HepG2 (cell line): Measurements from ENCODE around the gene GSK3A. TPM values are rescaled to one million over a fixed set of nuclear protein-coding genes. Genes with fewer than 3 reads are reported as not detected.

Experiments used
- CCAR2 ChIP-seq: fragments of 200-400 bp; formaldehyde crosslinking; optimal IDR thresholded peaks from 2 replicates; pipeline ENCODE3; 2018; ENCODE audit warnings: low read depth, mild to moderate bottlenecking, low read length, moderate library complexity
- CTCF ChIP-seq: sonication (generic); formaldehyde crosslinking; IDR thresholded peaks from 2 replicates; pipeline ENCODE4 v1.5.0; 2020; ENCODE audit warnings: mild to moderate bottlenecking, missing genetic modification reagents, moderate library complexity
- HHEX ChIP-seq: IDR thresholded peaks from 2 replicates; pipeline ENCODE4 v1.6.1; 2016; ENCODE audit warnings: control low read depth
- KDM6A ChIP-seq: IDR thresholded peaks from 2 replicates; pipeline ENCODE4 v1.6.1; 2016; ENCODE audit warnings: low read depth
- MLXIP ChIP-seq: sonication (generic); formaldehyde crosslinking; IDR thresholded peaks from 2 replicates; pipeline ENCODE4 v1.9.0; 2021; ENCODE audit warnings: missing genetic modification reagents, borderline replicate concordance
- NAIF1 ChIP-seq: sonication (generic); formaldehyde crosslinking; IDR thresholded peaks from 2 replicates; pipeline ENCODE4 v1.5.0; 2020; ENCODE audit warnings: mild to moderate bottlenecking, missing genetic modification reagents, borderline replicate concordance
- NFIC ChIP-seq: IDR thresholded peaks from 2 replicates; pipeline ENCODE4 v1.6.1; 2012; ENCODE audit warnings: mild to moderate bottlenecking, low read length, inconsistent platforms
- PHB2 ChIP-seq: fragments of 450-650 bp; IDR thresholded peaks from 2 replicates; pipeline ENCODE4 v1.6.1; 2018; ENCODE audit not compliant: partially characterized antibody
- PHF8 ChIP-seq: sonication (generic); formaldehyde crosslinking; IDR thresholded peaks from 2 replicates; pipeline ENCODE4 v1.5.0; 2020; ENCODE audit warnings: missing genetic modification reagents
- REL ChIP-seq: sonication (generic); formaldehyde crosslinking; conservative IDR thresholded peaks from 2 replicates; pipeline ENCODE4 v1.8.0; 2022; ENCODE audit warnings: mild to moderate bottlenecking, missing genetic modification reagents, moderate library complexity
- RFX5 ChIP-seq: IDR thresholded peaks from 2 replicates; pipeline ENCODE4 v1.6.1; 2011; ENCODE audit warnings: low read depth, low read length, improper control_type of control experiment
- RFXAP ChIP-seq: sonication (generic); formaldehyde crosslinking; IDR thresholded peaks from 2 replicates; pipeline ENCODE4 v1.4.0; 2020; ENCODE audit warnings: missing genetic modification reagents, borderline replicate concordance
- SETDB1 ChIP-seq: sonication (generic); formaldehyde crosslinking; IDR thresholded peaks from 2 replicates; pipeline ENCODE4 v1.5.1; 2020; ENCODE audit warnings: missing genetic modification reagents, mild to moderate bottlenecking, borderline replicate concordance
- SIX1 ChIP-seq: sonication (generic); formaldehyde crosslinking; IDR thresholded peaks from 2 replicates; pipeline ENCODE4 v1.4.0; 2020; ENCODE audit warnings: missing genetic modification reagents, borderline replicate concordance
- SNAPC2 ChIP-seq: sonication (generic); formaldehyde crosslinking; IDR thresholded peaks from 2 replicates; pipeline ENCODE4 v1.8.1; 2022; ENCODE audit warnings: mild to moderate bottlenecking, missing genetic modification reagents
- STAT5B ChIP-seq: sonication (generic); formaldehyde crosslinking; IDR thresholded peaks from 2 replicates; pipeline ENCODE4 v1.4.0; 2020; ENCODE audit warnings: missing genetic modification reagents
- SYNCRIP ChIP-seq: fragments of 200-400 bp; formaldehyde crosslinking; IDR thresholded peaks from 2 replicates; pipeline ENCODE4 v1.6.1; 2018; ENCODE audit warnings: mild to moderate bottlenecking, low read depth, low read length; ENCODE audit not compliant: insufficient read depth
- THAP9 ChIP-seq: sonication (generic); formaldehyde crosslinking; IDR thresholded peaks from 2 replicates; pipeline ENCODE4; 2020; ENCODE audit warnings: missing genetic modification reagents, mild to moderate bottlenecking, borderline replicate concordance
- ZNF432 ChIP-seq: sonication (generic); formaldehyde crosslinking; IDR thresholded peaks from 2 replicates; pipeline ENCODE4 v1.5.0; 2020; ENCODE audit warnings: missing genetic modification reagents, mild to moderate bottlenecking, borderline replicate concordance
- ZNF460 ChIP-seq: sonication (generic); formaldehyde crosslinking; IDR thresholded peaks from 2 replicates; pipeline ENCODE4 v1.5.1; 2020; ENCODE audit warnings: missing genetic modification reagents, mild to moderate bottlenecking, borderline replicate concordance
- ZNF7 ChIP-seq: IDR thresholded peaks from 2 replicates; pipeline ENCODE4 v1.6.1; 2016; ENCODE audit warnings: missing biosample characterization, missing genetic modification reagents
- ZNF790 ChIP-seq: sonication (generic); formaldehyde crosslinking; IDR thresholded peaks from 2 replicates; pipeline ENCODE4 v1.8.0; 2022; ENCODE audit warnings: missing genetic modification reagents, mild to moderate bottlenecking, borderline replicate concordance
- polyA plus RNA-seq, 8 experiments: library from polyadenylated mRNA; depleted of rRNA in 3 of 8; stranded (reverse) in 7 of 8; unstranded in 1 of 8; fragments of >200 nt; fragmentation: Illumina TruSeq in 4 of 8; extraction: Trizol in 4 of 8; gene quantifications; 2 replicates each; pipeline versions ENCODE4 v1.2.1 to v1.2.3, GENCODE V29; 2011 to 2016; ENCODE audit warnings: low read depth in 4 of 8, missing spikeins in 1 of 8, mixed read lengths in 1 of 8; ENCODE audit not compliant: insufficient read depth in 1 of 8
- total RNA-seq, 5 experiments: library from RNA; depleted of rRNA; stranded (reverse); fragments of >200 nt; fragmentation: Illumina TruSeq; extraction: Trizol; gene quantifications; 2 replicates each; pipeline ENCODE4 v1.2.3, GENCODE V29; 2016; ENCODE audit warnings: low read depth in 1 of 5

Gene GSK3A
- total and polyA plus RNA-seq, 2 of the 13 experiments (the other 11 are each of a cell fraction or from before 2014, with no cell fraction given) = 16.9 to 52.5 TPM

GRCh38 chr19:42283188-42284065 lies 41.0 kb upstream of the GSK3A start (continued):
- no peak for TF ChIP-seq NFIC
- TF ChIP-seq PHF8 = peak; percentile 22; the same call in 1 of the 2 replicates
- TF ChIP-seq CCAR2 = peak; percentile 56
- no peak for TF ChIP-seq RFXAP
- no peak for TF ChIP-seq SNAPC2 (CRISPR knock-in tag)
- no peak for TF ChIP-seq HHEX
- TF ChIP-seq MLXIP (CRISPR knock-in tag) = no peak
- no peak for TF ChIP-seq SIX1 (CRISPR knock-in tag)
- TF ChIP-seq ZNF460 (CRISPR knock-in tag) = no peak
- TF ChIP-seq SYNCRIP = no peak
- TF ChIP-seq THAP9 (CRISPR knock-in tag) = 0 out of 2 replicates have a peak, but pooled peaks have one; percentile 13
- no peak for TF ChIP-seq ZNF7 (CRISPR knock-in tag)
- TF ChIP-seq RFX5 = no peak
- no peak for TF ChIP-seq ZNF432 (CRISPR knock-in tag)
- TF ChIP-seq ZNF790 = no peak
- TF ChIP-seq REL (CRISPR knock-in tag) = no peak
- no peak for TF ChIP-seq PHB2
- no peak for TF ChIP-seq STAT5B (CRISPR knock-in tag)
- TF ChIP-seq SETDB1 (CRISPR knock-in tag) = no peak
- TF ChIP-seq CTCF = peak; percentile 39
- no peak for TF ChIP-seq KDM6A (CRISPR knock-in tag)
- TF ChIP-seq NAIF1 (CRISPR knock-in tag) = no peak
